ENCODE measurements around the gene TSPAN18. TPM values are rescaled to one million over a fixed set of nuclear protein-coding genes. Genes with fewer than 3 reads are reported as not detected.

TSPAN18 gene
- total RNA-seq, 1 experiment from 2014 or later = 0.77 TPM

DNA sequence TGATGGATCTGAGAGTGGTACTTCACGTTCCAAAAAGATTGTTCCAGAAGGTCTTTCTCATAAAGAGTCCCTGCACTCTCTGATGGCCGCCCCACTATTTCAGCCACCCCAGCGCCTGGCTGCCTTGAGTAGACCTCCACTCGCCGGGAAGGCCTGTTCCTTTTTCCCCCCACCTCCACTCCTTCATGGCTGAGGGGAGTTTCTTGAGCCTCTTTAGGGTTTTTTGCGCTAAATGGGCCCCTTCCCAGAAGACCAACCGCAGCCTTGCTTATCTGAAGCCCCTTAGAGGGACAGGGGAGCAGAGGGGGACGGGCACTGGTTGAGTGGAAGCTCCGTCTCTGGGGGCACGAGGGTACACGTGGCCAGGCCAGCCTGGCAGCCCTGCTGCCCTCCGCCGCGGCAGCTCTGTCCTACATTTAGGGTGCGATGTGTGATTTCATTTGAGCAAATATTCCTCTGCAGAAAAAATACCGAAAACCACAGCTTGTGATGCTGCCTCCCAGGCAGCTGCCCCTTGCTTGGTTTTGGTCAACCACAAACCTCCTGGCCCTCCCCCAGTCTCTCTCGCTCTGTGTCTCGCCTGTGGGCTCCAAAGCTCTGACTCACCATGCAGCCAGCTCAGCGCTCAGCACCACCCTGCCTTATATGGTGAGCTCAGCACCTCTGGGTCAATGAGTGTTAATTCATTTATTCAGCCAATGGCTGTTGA, 135.2 kb downstream of the TSPAN18 start:
- Mint-ChIP-seq H3K27me3 (ENCODE audit: insufficient read depth, unreplicated experiment) (peaks cover 16% of the 10 kb centered on the region), H3K36me3 (ENCODE audit: insufficient read depth, unreplicated experiment) (no peaks in the 10 kb centered on the region), H3K9me3 (ENCODE audit: unreplicated experiment) (no peaks in the 10 kb centered on the region), H3K27ac (ENCODE audit: low read depth, unreplicated experiment) (peak overlapping the region; percentile 44), H3K4me3 (ENCODE audit: unreplicated experiment) (no peak overlapping the region), H3K4me1 (ENCODE audit: insufficient read depth, unreplicated experiment) (peaks cover 30% of the 10 kb centered on the region)
- no TSS peak for BruUV-seq (replicated peaks)
- intact Hi-C loops (cut with micrococcal nuclease) = loop anchor here (1.0 kb wide), 1 partner anchor 241 kb away; no protein-coding TSS in a partner anchor
- peak; percentile 98 for DNase-seq (ENCODE audit: unreplicated experiment)
- ChIA-PET POLR2A (interaction anchor here (1.2 to 1.5 kb wide), 2 partner anchors 8 to 9 kb away, joined by 4 to 5 read pairs; no protein-coding TSS in a partner anchor), CTCF (interaction anchor here (0.6 to 1.3 kb wide), 4 partner anchors 13 to 228 kb away, joined by 3 to 6 read pairs (median 3); no protein-coding TSS in a partner anchor)
- TF ChIP-seq, protein P1, sequence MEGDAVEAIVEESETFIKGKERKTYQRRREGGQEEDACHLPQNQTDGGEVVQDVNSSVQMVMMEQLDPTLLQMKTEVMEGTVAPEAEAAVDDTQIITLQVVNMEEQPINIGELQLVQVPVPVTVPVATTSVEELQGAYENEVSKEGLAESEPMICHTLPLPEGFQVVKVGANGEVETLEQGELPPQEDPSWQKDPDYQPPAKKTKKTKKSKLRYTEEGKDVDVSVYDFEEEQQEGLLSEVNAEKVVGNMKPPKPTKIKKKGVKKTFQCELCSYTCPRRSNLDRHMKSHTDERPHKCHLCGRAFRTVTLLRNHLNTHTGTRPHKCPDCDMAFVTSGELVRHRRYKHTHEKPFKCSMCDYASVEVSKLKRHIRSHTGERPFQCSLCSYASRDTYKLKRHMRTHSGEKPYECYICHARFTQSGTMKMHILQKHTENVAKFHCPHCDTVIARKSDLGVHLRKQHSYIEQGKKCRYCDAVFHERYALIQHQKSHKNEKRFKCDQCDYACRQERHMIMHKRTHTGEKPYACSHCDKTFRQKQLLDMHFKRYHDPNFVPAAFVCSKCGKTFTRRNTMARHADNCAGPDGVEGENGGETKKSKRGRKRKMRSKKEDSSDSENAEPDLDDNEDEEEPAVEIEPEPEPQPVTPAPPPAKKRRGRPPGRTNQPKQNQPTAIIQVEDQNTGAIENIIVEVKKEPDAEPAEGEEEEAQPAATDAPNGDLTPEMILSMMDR (IDR thresholded peaks at IDR 0.05; ENCODE audit: unreplicated experiment) = no peak

- Mint-ChIP-seq H3K27ac (ENCODE audit: low read depth, unreplicated experiment) (peak overlapping the region; percentile 44), H3K36me3 (ENCODE audit: insufficient read depth, unreplicated experiment) (no peaks in the 10 kb centered on the region), H3K4me1 (ENCODE audit: insufficient read depth, unreplicated experiment) (peaks cover 30% of the 10 kb centered on the region), H3K9me3 (ENCODE audit: unreplicated experiment) (no peaks in the 10 kb centered on the region), H3K4me3 (ENCODE audit: unreplicated experiment) (no peak overlapping the region), H3K27me3 (ENCODE audit: insufficient read depth, unreplicated experiment) (peaks cover 18% of the 10 kb centered on the region)
- BruUV-seq (replicated peaks) = no TSS peak
- CTCF ChIA-PET = interaction anchor here (0.5 to 1.3 kb wide), 5 partner anchors 12 to 228 kb away, joined by 3 to 6 read pairs (median 3); no protein-coding TSS in a partner anchor
- no peak for DNase-seq (ENCODE audit: unreplicated experiment)
- intact Hi-C loops (cut with micrococcal nuclease) = loop anchor here (1.0 kb wide), 1 partner anchor 241 kb away; no protein-coding TSS in a partner anchor
- POLR2A ChIA-PET = interaction anchor here (1.2 to 1.5 kb wide), 2 partner anchors 8 to 10 kb away, joined by 4 to 5 read pairs; no protein-coding TSS in a partner anchor
- TF ChIP-seq, protein P1 (IDR thresholded peaks at IDR 0.05; ENCODE audit: unreplicated experiment) = no peak
Observed at GRCh38 chr11:44862558-44863101, 135.9 kb downstream of the TSPAN18 start.

- TF ChIP-seq, protein P1 (IDR thresholded peaks at IDR 0.05; ENCODE audit: unreplicated experiment) = no peak
- POLR2A ChIA-PET = no interaction called here
- Mint-ChIP-seq H3K27ac (ENCODE audit: low read depth, unreplicated experiment) (peak overlapping the region; percentile 44), H3K9me3 (ENCODE audit: unreplicated experiment) (no peaks in the 10 kb centered on the region), H3K4me3 (ENCODE audit: unreplicated experiment) (no peak overlapping the region), H3K4me1 (ENCODE audit: insufficient read depth, unreplicated experiment) (peaks cover 30% of the 10 kb centered on the region), H3K27me3 (ENCODE audit: insufficient read depth, unreplicated experiment) (peaks cover 24% of the 10 kb centered on the region), H3K36me3 (ENCODE audit: insufficient read depth, unreplicated experiment) (no peaks in the 10 kb centered on the region)
- DNase-seq (ENCODE audit: unreplicated experiment) = no peak
- intact Hi-C loops (cut with micrococcal nuclease) = no loop called here
- CTCF ChIA-PET = interaction anchor here (0.5 to 1.0 kb wide), 3 partner anchors 23 to 88 kb away, joined by 3 to 5 read pairs (median 3); no protein-coding TSS in a partner anchor
- no TSS peak for BruUV-seq (replicated peaks)
Observed at GRCh38 chr11:44863231-44863630, 136.5 kb downstream of the TSPAN18 start.

DNA sequence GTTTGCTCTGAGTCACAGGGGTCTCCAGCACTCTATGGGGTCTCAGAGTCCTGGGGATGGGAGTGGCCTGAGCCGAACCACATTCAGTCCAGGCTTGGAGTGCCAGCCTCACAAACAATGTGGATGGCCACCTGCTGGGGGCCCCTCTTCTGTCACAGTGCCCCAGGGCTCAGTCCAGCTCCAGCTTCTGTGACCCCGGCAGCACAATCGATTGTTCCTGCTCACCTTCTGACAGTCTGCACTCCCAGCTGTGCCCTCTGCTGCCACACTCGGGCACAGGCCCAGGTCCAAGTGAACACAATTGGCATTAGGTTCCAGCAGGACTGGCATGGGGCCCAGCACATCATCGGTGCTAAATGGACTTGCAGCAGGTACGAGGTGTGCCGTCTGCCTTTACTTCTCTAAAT, 139.1 kb downstream of the TSPAN18 start:
- BruUV-seq (replicated peaks) = no TSS peak
- Mint-ChIP-seq H3K27me3 (ENCODE audit: insufficient read depth, unreplicated experiment) (peaks cover 17% of the 10 kb centered on the region), H3K4me1 (ENCODE audit: insufficient read depth, unreplicated experiment) (peaks cover 30% of the 10 kb centered on the region), H3K36me3 (ENCODE audit: insufficient read depth, unreplicated experiment) (no peaks in the 10 kb centered on the region), H3K4me3 (ENCODE audit: unreplicated experiment) (no peak overlapping the region), H3K27ac (ENCODE audit: low read depth, unreplicated experiment) (no peak overlapping the region), H3K9me3 (ENCODE audit: unreplicated experiment) (no peaks in the 10 kb centered on the region)
- ChIA-PET CTCF (interaction anchor here (0.5 to 1.1 kb wide), 6 partner anchors 9 to 531 kb away, joined by 3 to 7 read pairs (median 3); no protein-coding TSS in a partner anchor), POLR2A (no interaction called here)
- TF ChIP-seq, protein P1 (IDR thresholded peaks at IDR 0.05; ENCODE audit: unreplicated experiment) = no peak
- peak; percentile 53 for DNase-seq (ENCODE audit: unreplicated experiment)
- intact Hi-C loops (cut with micrococcal nuclease) = no loop called here

Measured in MCF 10A (cell line).